ENCODE data around the gene PHLPP1.

DNA sequence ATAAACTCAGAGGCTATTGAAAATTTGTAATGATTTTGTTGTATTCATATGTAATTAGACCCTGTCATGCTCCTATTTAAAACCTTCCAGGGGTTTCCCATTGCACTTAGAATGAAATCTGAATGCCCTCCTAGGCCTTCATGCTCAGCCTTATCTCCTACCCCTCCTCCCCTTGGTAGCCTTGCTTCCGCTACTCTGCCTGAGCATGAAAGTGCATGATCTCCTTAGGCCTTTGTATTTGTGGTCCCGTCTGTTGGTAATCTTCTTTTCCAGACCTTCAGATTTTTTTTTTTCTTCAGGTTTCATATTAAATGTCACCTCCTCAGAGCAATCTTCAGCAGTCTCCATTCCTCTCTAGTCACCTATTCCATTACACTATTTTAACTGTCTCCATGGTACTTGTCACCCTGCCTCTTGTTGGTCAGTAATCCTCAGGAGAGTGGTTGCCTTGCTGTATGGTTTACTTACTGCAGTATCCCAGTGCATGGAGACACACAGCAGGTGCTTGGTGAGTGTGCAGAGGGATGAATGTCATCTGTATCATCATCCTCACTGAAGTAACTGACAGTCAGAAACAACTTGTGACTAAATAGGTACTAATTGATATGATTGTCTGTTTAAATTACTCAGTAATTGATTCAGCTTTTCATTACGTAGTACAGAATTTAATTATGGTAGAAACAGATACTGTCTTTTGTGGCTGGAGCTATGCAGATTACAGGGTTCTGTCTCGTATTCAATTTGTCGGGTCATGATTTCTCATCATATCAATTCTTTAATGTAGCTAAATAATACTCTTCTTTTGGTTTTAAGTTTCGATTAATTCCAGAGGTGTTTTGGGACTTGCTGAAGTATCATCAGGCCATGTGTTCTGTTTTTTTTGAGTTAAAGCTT is 63.9 kb downstream of the PHLPP1 start:
- TF ChIP-seq, protein P1, sequence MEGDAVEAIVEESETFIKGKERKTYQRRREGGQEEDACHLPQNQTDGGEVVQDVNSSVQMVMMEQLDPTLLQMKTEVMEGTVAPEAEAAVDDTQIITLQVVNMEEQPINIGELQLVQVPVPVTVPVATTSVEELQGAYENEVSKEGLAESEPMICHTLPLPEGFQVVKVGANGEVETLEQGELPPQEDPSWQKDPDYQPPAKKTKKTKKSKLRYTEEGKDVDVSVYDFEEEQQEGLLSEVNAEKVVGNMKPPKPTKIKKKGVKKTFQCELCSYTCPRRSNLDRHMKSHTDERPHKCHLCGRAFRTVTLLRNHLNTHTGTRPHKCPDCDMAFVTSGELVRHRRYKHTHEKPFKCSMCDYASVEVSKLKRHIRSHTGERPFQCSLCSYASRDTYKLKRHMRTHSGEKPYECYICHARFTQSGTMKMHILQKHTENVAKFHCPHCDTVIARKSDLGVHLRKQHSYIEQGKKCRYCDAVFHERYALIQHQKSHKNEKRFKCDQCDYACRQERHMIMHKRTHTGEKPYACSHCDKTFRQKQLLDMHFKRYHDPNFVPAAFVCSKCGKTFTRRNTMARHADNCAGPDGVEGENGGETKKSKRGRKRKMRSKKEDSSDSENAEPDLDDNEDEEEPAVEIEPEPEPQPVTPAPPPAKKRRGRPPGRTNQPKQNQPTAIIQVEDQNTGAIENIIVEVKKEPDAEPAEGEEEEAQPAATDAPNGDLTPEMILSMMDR (IDR thresholded peaks at IDR 0.05 in 8 of 11, conservative IDR thresholded peaks at IDR 0.05 in 3 of 11), result no peak
- no peak for TF ChIP-seq POLR2A (IDR thresholded peaks at IDR 0.05)

All from spleen (tissue), 7 donors.